Measurements from ENCODE around the gene MAML3.

GRCh38 chr4:139857021-139857420 is 297.0 kb downstream of the MAML3 start:
- TF ChIP-seq POLR2A (IDR thresholded peaks at IDR 0.05; ENCODE audit: low read depth, low read length) (no peak), POLR2AphosphoS5 (IDR thresholded peaks at IDR 0.05; ENCODE audit: low read depth, low read length) (no peak), TAF1 (IDR thresholded peaks at IDR 0.05; ENCODE audit: low read depth, low read length) (no peak), PAX5 (IDR thresholded peaks at IDR 0.05; ENCODE audit: insufficient read depth, low read length, severe bottlenecking) (no peak), POU2F2 (IDR thresholded peaks at IDR 0.05; ENCODE audit: low read depth, low read length) (no peak)

Data from GM12891 (cell line).